K562 (cell line): ENCODE data around the gene FSTL1. TPM values are rescaled to one million over a fixed set of nuclear protein-coding genes. Genes with fewer than 3 reads are reported as not detected.

ENCODE experiments used
- ATAC-seq: fragments of 200-7000 bp; cut with Tn5 transposase; 3 replicates; pipeline ENCODE4 v1.9.1; 2020; ENCODE audit warnings: moderate library complexity
- BruUV-seq: library from RNA; stranded (reverse); fragments of 400-500 nt; replicated peaks from 2 replicates; lab custom pipeline; 2021; lab: Mats Ljungman, UMichigan
- CTCF ChIA-PET: fragments of 300-600 bp; formaldehyde crosslinking; extraction: SDS; loops from one replicate; lab custom pipeline; 2021; ENCODE audit warnings: low intra/inter-chr PET ratio; lab: Yijun Ruan, JAX
- POLR2A ChIA-PET: fragments of 300-600, 350-650 bp; sonication (Branson Sonifier 250); formaldehyde crosslinking; extraction: SDS; loops from one replicate; lab custom pipeline; 2021; ENCODE audit warnings: antibody characterized with exemption, inconsistent platforms; lab: Yijun Ruan, JAX
- DNase-seq, 4 experiments: peaks; one replicate each; pipeline versions ENCODE4 v3.0.0 to v3.0.0-alpha.2; 2011 to 2018; ENCODE audit warnings: low spot score in 3 of 4, mixed read lengths in 3 of 4; ENCODE audit errors: extremely low read depth in 1 of 4
- FAIRE-seq: peaks from 2 replicates; lab custom pipeline; 2011; peaks lifted over from hg19 to GRCh38; lab: Jason Lieb, UNC
- H2AFZ ChIP-seq: 2 replicates; pipeline ENCODE4 v1.6.0; 2011; ENCODE audit warnings: low read depth, low read length, control low read depth, inconsistent platforms
- H3K27ac ChIP-seq: fragments of 200-600 bp; 3 replicates; pipeline ENCODE4 v1.8.0; 2011; ENCODE audit warnings: low read depth, mild to moderate bottlenecking, control low read depth, inconsistent platforms, low read length, moderate library complexity, mixed read lengths; ENCODE audit errors: extremely low read depth
- H3K27me3 ChIP-seq, 2 experiments: fragments of 300-600 bp in 1 of 2; 2 replicates in 1 of 2; 3 replicates in 1 of 2; pipeline versions ENCODE4 v1.6.0 to v1.8.0; 2011; ENCODE audit warnings: inconsistent platforms in 2 of 2, low read length in 2 of 2, mild to moderate bottlenecking in 1 of 2, mixed read lengths in 1 of 2, moderate library complexity in 1 of 2; ENCODE audit not compliant: control insufficient read depth in 2 of 2, insufficient read depth in 2 of 2
- H3K36me3 ChIP-seq: fragments of 300-600 bp; 3 replicates; pipeline ENCODE4 v1.8.0; 2011; ENCODE audit warnings: mild to moderate bottlenecking, low read length, inconsistent platforms; ENCODE audit not compliant: control insufficient read depth, insufficient read depth
- H3K4me1 ChIP-seq, 2 experiments: fragments of 200-600 bp in 1 of 2; replicated peaks in 1 of 2; 2 replicates in 1 of 2; 3 replicates in 1 of 2; pipeline versions ENCODE4 v1.5.1 to v1.8.0; 2011; ENCODE audit warnings: inconsistent platforms in 2 of 2, low read length in 2 of 2, mild to moderate bottlenecking in 1 of 2, mixed read lengths in 1 of 2, moderate library complexity in 1 of 2; ENCODE audit not compliant: control insufficient read depth in 2 of 2, insufficient read depth in 2 of 2
- H3K4me2 ChIP-seq: 2 replicates; pipeline ENCODE4 v1.6.1; 2011; ENCODE audit warnings: low read length, control low read depth, inconsistent platforms, mixed read lengths; ENCODE audit not compliant: insufficient read depth
- H3K4me3 ChIP-seq: fragments of 200-600 bp; sonication (generic), shearing (Covaris generic); 2 replicates; pipeline ENCODE4 v1.5.1; 2016; ENCODE audit warnings: control low read depth, inconsistent platforms
- H3K79me2 ChIP-seq: fragments of 200-600 bp; 3 replicates; pipeline ENCODE4 v1.8.0; 2011; ENCODE audit warnings: low read length, inconsistent platforms; ENCODE audit not compliant: control insufficient read depth, insufficient read depth
- H3K9ac ChIP-seq, 2 experiments: 2 replicates each; pipeline versions ENCODE4 v1.6.0 to v1.6.1; 2011; ENCODE audit warnings: low read depth in 2 of 2, low read length in 2 of 2, control low read depth in 1 of 2, inconsistent platforms in 1 of 2, mild to moderate bottlenecking in 1 of 2, mixed read lengths in 1 of 2; ENCODE audit not compliant: insufficient read depth in 1 of 2
- H3K9me1 ChIP-seq: one replicate; pipeline ENCODE4 v1.6.0; 2011; ENCODE audit warnings: inconsistent platforms, mild to moderate bottlenecking, low read length, moderate library complexity; ENCODE audit not compliant: control insufficient read depth, insufficient read depth
- H3K9me3 ChIP-seq: replicated peaks from 2 replicates; pipeline ENCODE4 v1.5.1; 2011; ENCODE audit warnings: low read depth, low read length, inconsistent platforms; ENCODE audit not compliant: control insufficient read depth, insufficient read depth
- H4K20me1 ChIP-seq: replicated peaks from 2 replicates; pipeline ENCODE4 v1.6.1; 2011; ENCODE audit warnings: low read length, inconsistent platforms, mixed read lengths; ENCODE audit not compliant: control insufficient read depth, insufficient read depth
- ARID2 ChIP-seq: fragments of 450-650 bp; IDR thresholded peaks from 2 replicates; pipeline ENCODE4 v1.6.1; 2017; ENCODE audit warnings: antibody characterized with exemption, mild to moderate bottlenecking
- CBX2 ChIP-seq: fragments of 200-600 bp; sonication (generic); IDR thresholded peaks from one replicate; pipeline ENCODE4 v1.6.1; 2012; ENCODE audit warnings: mild to moderate bottlenecking, low read length, inconsistent platforms; ENCODE audit not compliant: insufficient read depth, poor library complexity, severe bottlenecking
- ELF2 ChIP-seq: fragments of 250-450 bp; sonication (Bioruptor Pico); IDR thresholded peaks from 2 replicates; pipeline ENCODE4 v1.5.0; 2021; ENCODE audit warnings: mild to moderate bottlenecking
- ETS1 ChIP-seq: conservative IDR thresholded peaks from 2 replicates; pipeline ENCODE4 v1.6.1; 2011; ENCODE audit warnings: low read depth, mild to moderate bottlenecking, low read length; ENCODE audit not compliant: control insufficient read depth
- GTF3C2 ChIP-seq: IDR thresholded peaks from 3 replicates; pipeline ENCODE4 v1.6.1; 2011; ENCODE audit warnings: borderline replicate concordance, mild to moderate bottlenecking, moderate library complexity; ENCODE audit not compliant: insufficient read length; ENCODE audit errors: extremely low read depth
- HDAC8 ChIP-seq: fragments of 450-650 bp; IDR thresholded peaks from 2 replicates; pipeline ENCODE4 v1.6.1; 2016; ENCODE audit warnings: mild to moderate bottlenecking, missing genetic modification characterization, moderate library complexity, missing compliant biosample characterization
- NCOA1 ChIP-seq: fragments of 450-650 bp; IDR thresholded peaks from 2 replicates; pipeline ENCODE4 v1.6.1; 2016; ENCODE audit warnings: low read depth
- NFIX ChIP-seq: fragments of 250-450 bp; sonication (Bioruptor Pico); IDR thresholded peaks from 2 replicates; pipeline ENCODE4 v1.4.0; 2020; ENCODE audit warnings: low read depth, mild to moderate bottlenecking, moderate library complexity
- NR2C2 ChIP-seq, 2 experiments: fragments of 200-800 bp in 1 of 2; sonication (Bioruptor generic) in 1 of 2; sonication (generic) in 1 of 2; formaldehyde crosslinking in 1 of 2; IDR thresholded peaks; 2 replicates each; pipeline versions ENCODE4 v1.6.1 to v1.8.0; 2016 to 2022; ENCODE audit warnings: mild to moderate bottlenecking in 1 of 2, missing compliant biosample characterization in 1 of 2, missing genetic modification characterization in 1 of 2, missing genetic modification reagents in 1 of 2
- POLR2AphosphoS2 ChIP-seq: IDR thresholded peaks from 2 replicates; pipeline ENCODE4 v1.6.1; 2012; ENCODE audit warnings: low read length, improper control_type of control experiment
- SLC30A9 ChIP-seq: fragments of 250-450 bp; sonication (Bioruptor Pico); IDR thresholded peaks from 2 replicates; pipeline ENCODE4 v1.8.0; 2022; ENCODE audit warnings: mild to moderate bottlenecking, moderate library complexity
- TBP ChIP-seq: optimal IDR thresholded peaks from 2 replicates; pipeline ENCODE3; 2011; ENCODE audit warnings: low read depth, low read length, improper control_type of control experiment
- ZNF518B ChIP-seq: fragments of 250-450 bp; sonication (Bioruptor Pico); IDR thresholded peaks from 2 replicates; pipeline ENCODE4 v1.5.0; 2021; ENCODE audit warnings: mild to moderate bottlenecking, moderate library complexity
- WGBS: fragments of 100-300 bp; shearing (Covaris generic); methylation state at CpG from one replicate; pipeline ENCODE4 v1.1.6; 2016; ENCODE audit warnings: low coverage, mixed read lengths; ENCODE audit not compliant: insufficient coverage; ENCODE audit errors: missing lambda C conversion rate; 5-methylcytosine and 5-hydroxymethylcytosine counted together
- in situ Hi-C: fragments of 300-500 bp; cut with MboI; formaldehyde crosslinking; loops from 4 replicates; pipeline ENCODE4 v1.15.0; 2018; ENCODE audit warnings: inconsistent platforms, mixed read lengths
- intact Hi-C: fragments of 100-400 bp; cut with micrococcal nuclease; formaldehyde crosslinking; loops from 2 replicates; pipeline ENCODE4 v1.14.2; 2022
- polyA plus RNA-seq, 8 experiments: library from polyadenylated mRNA; depleted of rRNA in 4 of 8; stranded (reverse) in 5 of 8; unstranded in 3 of 8; fragments of >200 nt; fragmentation: Nextera tagmentation in 2 of 8; fragmentation: Illumina TruSeq in 1 of 8; extraction: Ambion mirVana in 2 of 8; extraction: Trizol in 1 of 8; gene quantifications; 2 replicates each; pipeline versions ENCODE4 v1.2.1 to v1.2.3, GENCODE V29; 2011 to 2014; ENCODE audit warnings: inconsistent platforms in 1 of 8, missing spikeins in 1 of 8
- total RNA-seq, 7 experiments: library from RNA; depleted of rRNA in 6 of 7; stranded (reverse); fragments of >200 nt in 6 of 7; fragmentation: Illumina TruSeq in 2 of 7; extraction: Trizol in 2 of 7; gene quantifications; 2 replicates each; pipeline versions ENCODE4 v1.2.1 to v1.2.3, GENCODE V29; 2011 to 2021; ENCODE audit warnings: low replicate concordance in 1 of 7

FSTL1 gene
- total and polyA plus RNA-seq, 9 of the 15 experiments (the other 6 are each of a cell fraction or from before 2014, with no cell fraction given) = 0.01 to 0.58 (median 0.08) TPM; not detected in 2

GRCh38 chr3:120420360-120420759 lies 30.4 kb downstream of the FSTL1 start (continued):
- TF ChIP-seq NR2C2 (CRISPR knock-in tag; IDR thresholded peaks at IDR 0.05) (no peak), NR2C2 (tag; IDR thresholded peaks at IDR 0.05) (no peak), TBP (no peak), SLC30A9 (CRISPR knock-in tag) (no peak)
- TF ChIP-seq, all 486 proteins: peak for 0

GRCh38 chr3:120419797-120420196 lies 31.0 kb downstream of the FSTL1 start:
- no peak for DNase-seq
- ATAC-seq = no peak
- no peaks in the 10 kb centered on the region for H3K4me1 ChIP-seq
- WGBS = 8% methylated on average over 3 of the region's 3 CpGs
- no peak overlapping the region for H3K27ac ChIP-seq
- H3K4me3 ChIP-seq = no peak overlapping the region
- no peak overlapping the region for H3K9ac ChIP-seq
- H3K9me3 ChIP-seq = no peaks in the 10 kb centered on the region
- no TSS peak for BruUV-seq
- in situ Hi-C loops = no loop called here
- H3K79me2 ChIP-seq = no peaks in the 10 kb centered on the region
- H3K36me3 ChIP-seq = no peaks in the 10 kb centered on the region
- H3K4me2 ChIP-seq = no peak overlapping the region
- no peak overlapping the region for H2AFZ ChIP-seq
- ChIA-PET POLR2A (no interaction called here), CTCF (interaction anchor here (1.2 kb wide), 1 partner anchor 139 kb away, joined by 4 read pairs; no protein-coding TSS in a partner anchor)
- no peak for FAIRE-seq
- H3K27me3 ChIP-seq = peaks cover 0 to 5% of the 10 kb centered on the region in 2 experiments; a peak in 1 of 5 replicates
- no peaks in the 10 kb centered on the region for H4K20me1 ChIP-seq
- intact Hi-C loops = loop anchor here (1.0 to 10.0 kb wide), 3 partner anchors 140 to 525 kb away; no protein-coding TSS in a partner anchor
- no peaks in the 10 kb centered on the region for H3K9me1 ChIP-seq
- no peak for TF ChIP-seq NFIX (CRISPR knock-in tag)
- TF ChIP-seq ELF2 (CRISPR knock-in tag) = no peak
- TF ChIP-seq HDAC8 (tag) = no peak
- TF ChIP-seq NCOA1 = no peak
- no peak for TF ChIP-seq ZNF518B
- no peak for TF ChIP-seq ARID2
- TF ChIP-seq CBX2 = no peak
- TF ChIP-seq GTF3C2 = no peak
- TF ChIP-seq POLR2AphosphoS2 = no peak
- TF ChIP-seq ETS1 = no peak
